Measurements from ENCODE around the gene SLC26A11.
"Not testable (repeated sequence)": the region's sequence is repeated elsewhere in the genome, so short reads cannot be mapped to it uniquely, and the experiment has no call there.

SLC26A11 gene

GRCh38 chr17:80189611-80190010 is 30.6 kb upstream of the SLC26A11 start:
- Mint-ChIP-seq H3K27me3 (peaks cover 2% of the 10 kb centered on the region), H3K27ac (no peak overlapping the region), H3K4me3 (no peak overlapping the region), H3K36me3 (no peaks in the 10 kb centered on the region), H3K9me3 (ENCODE audit: low read depth) (no peaks in the 10 kb centered on the region), H3K4me1 (ENCODE audit: low read depth) (no peaks in the 10 kb centered on the region)

DNA sequence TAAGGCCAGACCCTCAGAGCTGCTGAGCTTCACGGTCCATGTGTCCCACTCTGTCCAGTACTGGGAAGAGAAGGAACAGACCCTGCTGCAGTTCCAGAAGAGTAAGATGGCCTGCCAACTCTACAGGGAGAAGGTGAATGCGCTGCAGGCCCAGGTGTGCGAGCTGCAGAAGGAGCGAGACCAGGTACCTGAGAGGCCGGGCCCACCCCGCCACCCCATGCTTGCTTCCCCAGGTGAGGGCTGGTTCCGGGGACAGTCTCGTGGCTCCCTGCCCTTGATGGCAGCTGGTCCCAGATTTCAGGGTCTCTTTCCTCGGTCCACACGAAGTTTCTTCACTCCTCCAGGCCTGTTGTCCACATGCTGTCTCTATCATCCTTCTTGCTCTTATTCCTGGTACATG is 29.5 kb upstream of the SLC26A11 start:
- Mint-ChIP-seq H3K4me3 (no peak overlapping the region), H3K36me3 (no peaks in the 10 kb centered on the region), H3K4me1 (ENCODE audit: low read depth) (no peaks in the 10 kb centered on the region), H3K27me3 (peaks cover 2% of the 10 kb centered on the region), H3K27ac (no peak overlapping the region), H3K9me3 (ENCODE audit: low read depth) (no peaks in the 10 kb centered on the region)

GRCh38 chr17:80191192-80191591 is 29.0 kb upstream of the SLC26A11 start:
- Mint-ChIP-seq H3K4me3 (no peak overlapping the region), H3K4me1 (ENCODE audit: low read depth) (no peaks in the 10 kb centered on the region), H3K27me3 (peaks cover 2% of the 10 kb centered on the region), H3K9me3 (ENCODE audit: low read depth) (no peaks in the 10 kb centered on the region), H3K36me3 (no peaks in the 10 kb centered on the region), H3K27ac (no peak overlapping the region)

DNA sequence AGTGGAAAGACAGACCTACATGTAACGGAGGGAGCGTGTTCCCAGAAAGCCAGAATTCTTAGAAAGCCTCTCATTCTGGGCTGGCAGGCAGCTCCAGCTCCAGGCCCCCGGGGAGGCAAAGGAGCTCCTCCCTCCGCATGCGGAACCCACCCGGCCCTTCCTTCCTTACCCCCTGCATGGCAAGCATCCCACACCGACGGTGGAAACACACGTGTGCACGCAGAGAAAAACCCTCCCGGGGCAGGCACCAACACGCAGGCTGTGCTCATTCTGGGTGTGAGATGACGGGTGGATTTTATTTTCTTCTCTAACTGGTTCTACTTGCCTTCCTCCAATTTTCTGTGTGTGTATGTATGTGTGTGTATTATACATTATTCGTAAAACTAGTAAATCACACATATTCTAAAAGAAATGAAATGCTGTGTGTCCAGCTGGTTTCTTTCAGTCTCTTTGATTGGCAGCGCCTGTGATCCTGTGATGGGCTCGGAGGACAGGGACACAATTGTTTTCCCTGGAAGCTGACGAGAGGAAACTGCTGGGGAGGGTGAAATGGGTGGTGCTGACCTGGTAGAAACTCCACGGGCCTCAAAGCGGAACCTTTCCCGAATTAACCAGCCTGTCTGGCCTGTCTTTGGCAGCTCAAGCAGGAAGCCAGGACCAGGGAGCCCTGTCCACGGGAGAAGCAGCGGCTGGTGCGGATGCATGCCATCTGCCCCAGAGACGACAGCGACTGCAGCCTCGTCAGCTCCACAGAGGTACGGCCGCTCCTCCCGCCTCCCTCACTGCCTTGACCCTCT is 28.2 kb upstream of the SLC26A11 start:
- Mint-ChIP-seq H3K4me1 (ENCODE audit: low read depth) (no peaks in the 10 kb centered on the region), H3K27ac (no peak overlapping the region), H3K36me3 (no peaks in the 10 kb centered on the region), H3K4me3 (no peak overlapping the region), H3K27me3 (peaks cover 2% of the 10 kb centered on the region), H3K9me3 (ENCODE audit: low read depth) (no peaks in the 10 kb centered on the region)

DNA sequence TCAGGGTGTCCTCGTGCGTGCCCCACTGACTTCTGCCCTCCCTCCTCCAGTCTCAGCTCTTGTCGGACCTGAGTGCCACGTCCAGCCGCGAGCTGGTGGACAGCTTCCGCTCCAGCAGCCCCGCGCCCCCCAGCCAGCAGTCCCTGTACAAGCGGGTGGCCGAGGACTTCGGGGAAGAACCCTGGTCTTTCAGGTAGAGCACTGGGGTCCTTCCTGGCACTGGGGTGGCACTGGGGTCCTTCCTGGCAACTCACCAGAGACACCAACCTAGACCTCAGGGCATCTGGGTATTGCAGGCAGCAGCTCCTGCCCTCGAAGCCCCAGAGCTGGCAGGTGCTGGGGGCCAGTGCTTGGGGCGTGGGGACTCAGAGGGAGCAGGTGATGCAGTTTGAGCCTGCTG is 25.1 kb upstream of the SLC26A11 start:
- H3K9me3 Mint-ChIP-seq (ENCODE audit: low read depth): no peaks in the 10 kb centered on the region
- H3K27ac Mint-ChIP-seq: no peak overlapping the region
- H3K4me3 Mint-ChIP-seq: no peak overlapping the region

GRCh38 chr17:80195671-80196529 is 24.3 kb upstream of the SLC26A11 start:
- Mint-ChIP-seq H3K27me3 (peaks cover 2% of the 10 kb centered on the region), H3K36me3 (no peaks in the 10 kb centered on the region), H3K4me1 (ENCODE audit: low read depth) (no peaks in the 10 kb centered on the region), H3K4me3 (no peak overlapping the region), H3K27ac (peak overlapping the region; percentile 29), H3K9me3 (ENCODE audit: low read depth) (no peaks in the 10 kb centered on the region)

More for the DNA sequence above, 25.1 kb upstream of the SLC26A11 start:
- no peaks in the 10 kb centered on the region for H3K36me3 Mint-ChIP-seq
- no peaks in the 10 kb centered on the region for H3K4me1 Mint-ChIP-seq (ENCODE audit: low read depth)
- peaks cover 2% of the 10 kb centered on the region for H3K27me3 Mint-ChIP-seq

DNA sequence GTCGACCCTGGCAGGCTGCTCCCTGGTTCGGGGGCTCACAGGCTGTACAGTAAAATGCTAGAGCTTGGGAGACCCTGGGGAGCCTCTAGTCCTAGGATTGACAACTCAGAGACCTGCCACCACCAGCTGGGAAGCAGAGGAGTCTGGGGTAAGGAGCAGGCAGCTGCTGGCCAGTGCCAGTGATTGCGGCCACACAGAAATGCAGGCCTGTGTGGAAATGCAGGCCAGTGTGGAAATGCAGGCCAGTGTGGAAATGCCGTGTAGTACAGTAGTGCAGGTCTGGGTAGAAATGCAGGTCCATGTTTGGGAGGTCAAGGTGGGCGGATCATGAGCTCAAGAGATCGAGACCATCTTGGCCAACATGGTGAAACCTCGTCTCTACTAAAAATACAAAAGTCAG is 23.6 kb upstream of the SLC26A11 start:
- Mint-ChIP-seq H3K36me3 (no peaks in the 10 kb centered on the region), H3K27ac (no peak overlapping the region), H3K27me3 (peaks cover 2% of the 10 kb centered on the region), H3K9me3 (ENCODE audit: low read depth) (no peaks in the 10 kb centered on the region), H3K4me3 (no peak overlapping the region), H3K4me1 (ENCODE audit: low read depth) (no peaks in the 10 kb centered on the region)

DNA sequence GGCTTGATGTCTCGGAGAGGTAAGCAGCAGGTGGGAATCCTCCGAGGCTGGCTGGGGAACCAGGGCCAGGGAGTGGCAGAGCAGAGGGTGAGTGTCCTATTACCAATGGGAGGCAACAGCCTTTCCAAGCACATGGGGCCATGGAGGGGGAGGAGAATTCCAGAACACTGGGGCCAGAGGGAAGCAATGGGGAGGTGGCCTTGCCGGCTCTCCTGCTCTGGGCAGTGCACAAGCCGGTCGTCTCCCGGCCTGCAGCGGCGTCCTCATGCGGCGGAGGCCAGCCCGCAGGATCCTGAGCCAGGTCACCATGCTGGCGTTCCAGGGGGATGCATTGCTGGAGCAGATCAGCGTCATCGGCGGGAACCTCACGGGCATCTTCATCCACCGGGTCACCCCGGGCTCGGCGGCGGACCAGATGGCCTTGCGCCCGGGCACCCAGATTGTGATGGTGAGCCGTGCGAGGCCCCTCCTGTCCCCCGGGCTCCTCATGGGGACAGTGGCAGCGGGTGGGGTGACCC is 22.0 kb upstream of the SLC26A11 start:
- no peak overlapping the region for H3K4me3 Mint-ChIP-seq
- H3K27ac Mint-ChIP-seq: no peak overlapping the region
- no peaks in the 10 kb centered on the region for H3K27me3 Mint-ChIP-seq
- no peaks in the 10 kb centered on the region for H3K36me3 Mint-ChIP-seq
- no peaks in the 10 kb centered on the region for H3K9me3 Mint-ChIP-seq (ENCODE audit: low read depth)
- H3K4me1 Mint-ChIP-seq (ENCODE audit: low read depth): no peaks in the 10 kb centered on the region

DNA sequence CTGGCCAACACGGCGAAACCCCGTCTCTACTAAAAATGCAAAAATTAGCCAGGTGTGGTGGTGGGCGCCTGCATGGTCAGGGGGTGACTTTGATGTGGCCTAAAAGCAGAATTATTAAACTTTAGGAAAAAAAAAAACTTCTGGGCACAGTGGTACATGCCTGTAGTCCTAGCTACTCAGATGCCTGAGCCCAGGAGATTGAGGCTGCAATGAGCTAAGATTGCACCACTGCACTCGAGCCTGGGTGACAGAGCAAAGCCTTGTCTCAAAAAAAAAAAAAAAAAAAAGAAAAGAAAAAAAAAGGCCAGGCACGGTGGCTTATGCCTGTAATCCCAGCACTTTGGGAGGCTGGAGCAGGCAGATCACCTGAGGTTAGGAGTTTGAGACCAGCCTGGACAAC is 20.9 kb upstream of the SLC26A11 start:
- H3K27ac Mint-ChIP-seq; H3K27me3 Mint-ChIP-seq; H3K4me1 Mint-ChIP-seq (ENCODE audit: low read depth); H3K36me3 Mint-ChIP-seq; H3K4me3 Mint-ChIP-seq; H3K9me3 Mint-ChIP-seq (ENCODE audit: low read depth): not testable (repeated sequence)

DNA sequence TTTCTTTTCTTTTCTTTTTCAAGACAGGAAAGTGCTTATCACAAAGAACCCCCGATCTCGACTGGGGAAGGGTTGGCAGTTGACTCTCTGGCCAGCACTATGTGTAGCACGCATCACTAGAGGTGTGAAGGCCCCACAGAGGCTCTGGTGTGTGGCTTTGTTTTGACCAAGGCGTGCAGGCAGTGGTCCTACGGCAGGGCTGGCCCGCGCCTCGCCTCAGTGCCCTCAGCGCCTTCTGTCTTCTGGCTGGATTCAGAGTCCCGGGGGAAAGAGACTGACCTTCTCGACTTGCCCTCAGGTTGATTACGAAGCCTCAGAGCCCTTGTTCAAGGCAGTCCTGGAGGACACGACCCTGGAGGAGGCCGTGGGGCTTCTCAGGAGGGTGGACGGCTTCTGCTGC is 18.8 kb upstream of the SLC26A11 start:
- Mint-ChIP-seq H3K36me3 (no peaks in the 10 kb centered on the region), H3K27me3 (no peaks in the 10 kb centered on the region), H3K4me1 (ENCODE audit: low read depth) (no peaks in the 10 kb centered on the region), H3K9me3 (ENCODE audit: low read depth) (no peaks in the 10 kb centered on the region), H3K27ac (no peak overlapping the region), H3K4me3 (no peak overlapping the region)

GRCh38 chr17:80202197-80202596 is 18.0 kb upstream of the SLC26A11 start:
- Mint-ChIP-seq H3K4me3 (no peak overlapping the region), H3K4me1 (ENCODE audit: low read depth) (no peaks in the 10 kb centered on the region), H3K27me3 (no peaks in the 10 kb centered on the region), H3K36me3 (no peaks in the 10 kb centered on the region), H3K27ac (no peak overlapping the region), H3K9me3 (ENCODE audit: low read depth) (no peaks in the 10 kb centered on the region)

DNA sequence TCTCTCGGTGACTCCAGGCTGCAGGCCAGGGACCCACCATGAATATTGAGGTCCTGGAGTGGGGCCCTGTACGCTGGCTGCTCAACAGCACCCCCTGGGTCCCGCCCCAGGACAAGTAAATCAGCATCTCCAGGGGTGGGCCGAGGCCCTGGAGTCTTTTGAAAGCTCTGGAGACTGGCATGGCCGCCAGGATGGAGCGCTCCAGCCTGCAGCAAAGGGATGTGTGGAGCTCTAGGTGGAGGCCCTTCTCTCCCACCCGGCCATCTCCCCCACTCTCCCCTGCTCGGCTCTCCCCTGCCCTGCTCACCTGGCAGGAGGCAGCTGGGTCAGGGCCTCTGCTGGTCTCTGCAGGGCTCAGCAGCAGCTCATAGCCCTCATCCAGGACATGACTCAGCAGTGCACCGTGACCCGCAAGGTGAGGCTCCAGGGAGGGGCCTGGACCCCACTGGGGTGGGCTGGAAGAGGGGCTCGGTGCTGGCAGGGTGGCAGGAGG is 16.7 kb upstream of the SLC26A11 start:
- Mint-ChIP-seq H3K36me3 (no peaks in the 10 kb centered on the region), H3K4me1 (ENCODE audit: low read depth) (no peaks in the 10 kb centered on the region), H3K9me3 (ENCODE audit: low read depth) (no peaks in the 10 kb centered on the region), H3K27me3 (no peaks in the 10 kb centered on the region), H3K27ac (no peak overlapping the region), H3K4me3 (no peak overlapping the region)

GRCh38 chr17:80204626-80205468 is 15.4 kb upstream of the SLC26A11 start:
- no peaks in the 10 kb centered on the region for H3K27me3 Mint-ChIP-seq
- no peak overlapping the region for H3K4me3 Mint-ChIP-seq
- no peaks in the 10 kb centered on the region for H3K36me3 Mint-ChIP-seq
- H3K27ac Mint-ChIP-seq: no peak overlapping the region
- no peaks in the 10 kb centered on the region for H3K9me3 Mint-ChIP-seq (ENCODE audit: low read depth)
- no peaks in the 10 kb centered on the region for H3K4me1 Mint-ChIP-seq (ENCODE audit: low read depth)

DNA sequence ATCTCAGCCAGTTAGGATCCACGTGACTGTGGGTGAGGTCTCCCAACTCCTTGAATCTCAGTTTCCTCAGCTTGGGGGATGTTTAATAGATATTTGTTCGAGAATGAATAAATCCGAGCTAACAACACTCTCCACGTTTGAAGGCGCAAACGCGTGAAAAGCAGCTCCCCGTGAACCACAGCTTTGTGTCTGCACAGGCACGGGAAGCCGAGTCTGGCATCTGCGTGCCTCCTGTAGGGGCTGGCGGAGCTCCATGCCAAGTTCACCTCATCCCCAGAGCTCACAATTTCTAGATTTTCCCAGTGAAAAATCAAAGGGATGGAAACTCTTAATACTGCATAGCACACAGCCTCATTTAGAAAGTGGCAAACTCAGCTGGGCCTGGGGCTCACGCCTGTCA is 14.4 kb upstream of the SLC26A11 start:
- Mint-ChIP-seq H3K27ac (no peak overlapping the region), H3K4me3 (no peak overlapping the region), H3K36me3 (no peaks in the 10 kb centered on the region), H3K27me3 (no peaks in the 10 kb centered on the region), H3K4me1 (ENCODE audit: low read depth) (no peaks in the 10 kb centered on the region), H3K9me3 (ENCODE audit: low read depth) (no peaks in the 10 kb centered on the region)

Measured in activated naive CD8-positive, alpha-beta T cell (primary cell).